SK-N-SH (cell line): ENCODE results near the gene ZFP36L1. TPM values are rescaled to one million over a fixed set of nuclear protein-coding genes. Genes with fewer than 3 reads are reported as not detected.

Experiments
- CTCF ChIA-PET: fragments of 300-600, 350-600 bp; formaldehyde crosslinking; extraction: SDS; loops from one replicate; lab custom pipeline; 2021; lab: Yijun Ruan, JAX
- POLR2A ChIA-PET: fragments of 350-600 bp; sonication (Branson Sonifier 250); formaldehyde crosslinking; extraction: SDS; loops from one replicate; lab custom pipeline; 2020; ENCODE audit warnings: antibody characterized with exemption, inconsistent platforms; lab: Yijun Ruan, JAX
- DNase-seq: peaks from one replicate; pipeline ENCODE4 v3.0.0; 2012
- H2AFZ ChIP-seq: fragments of 200-600 bp; sonication (generic); 2 replicates; pipeline ENCODE4 v1.8.1; 2016; ENCODE audit warnings: antibody characterized with exemption, mild to moderate bottlenecking, low read depth
- H3F3A ChIP-seq: fragments of 200-600 bp; sonication (generic); replicated peaks from 2 replicates; pipeline ENCODE3; 2016; ENCODE audit warnings: antibody characterized with exemption, mild to moderate bottlenecking; ENCODE audit not compliant: insufficient read depth
- H3K27ac ChIP-seq, 2 experiments: fragments of 200-500 bp in 1 of 2; fragments of 200-600 bp in 1 of 2; sonication (Bioruptor generic) in 1 of 2; sonication (generic), shearing (Covaris generic) in 1 of 2; 2 replicates each; pipeline versions ENCODE4 v1.5.1 to v1.6.1; 2014 to 2016; ENCODE audit warnings: low read depth in 2 of 2, inconsistent platforms in 1 of 2, low read length in 1 of 2, mild to moderate bottlenecking in 1 of 2, mixed read lengths in 1 of 2
- H3K27me3 ChIP-seq: fragments of 200-600 bp; sonication (generic), shearing (Covaris generic); 2 replicates; pipeline ENCODE4 v1.6.1; 2016; ENCODE audit warnings: mixed run types; ENCODE audit not compliant: insufficient read depth
- H3K36me3 ChIP-seq, 2 experiments: fragments of 200-500 bp in 1 of 2; fragments of 200-600 bp in 1 of 2; sonication (Bioruptor generic) in 1 of 2; sonication (generic) in 1 of 2; replicated peaks in 1 of 2; 2 replicates each; pipeline versions ENCODE3 to v1.5.1; 2014 to 2016; ENCODE audit warnings: low read length in 1 of 2, mild to moderate bottlenecking in 1 of 2; ENCODE audit not compliant: insufficient read depth in 2 of 2, control insufficient read depth in 1 of 2
- H3K4me1 ChIP-seq, 2 experiments: fragments of 200-500 bp in 1 of 2; fragments of 200-600 bp in 1 of 2; sonication (Bioruptor generic) in 1 of 2; sonication (generic), shearing (Covaris generic) in 1 of 2; 2 replicates each; pipeline versions ENCODE4 v1.5.1 to v1.6.1; 2014 to 2016; ENCODE audit warnings: low read depth in 1 of 2, low read length in 1 of 2, mixed run types in 1 of 2; ENCODE audit not compliant: insufficient read depth in 2 of 2, control insufficient read depth in 1 of 2
- H3K4me2 ChIP-seq: fragments of 200-600 bp; sonication (generic), shearing (Covaris generic); 2 replicates; pipeline ENCODE4 v1.6.1; 2017; ENCODE audit warnings: mixed run types
- H3K4me3 ChIP-seq, 2 experiments: fragments of 200-500 bp in 1 of 2; fragments of 200-600 bp in 1 of 2; sonication (Bioruptor generic) in 1 of 2; sonication (generic), shearing (Covaris generic) in 1 of 2; 2 replicates each; pipeline versions ENCODE4 v1.5.1 to v1.8.1; 2014 to 2016; ENCODE audit warnings: low read depth in 2 of 2, inconsistent platforms in 1 of 2, low read length in 1 of 2, mild to moderate bottlenecking in 1 of 2, mixed read lengths in 1 of 2, moderate library complexity in 1 of 2
- H3K79me2 ChIP-seq: fragments of 200-600 bp; sonication (generic); 2 replicates; pipeline ENCODE4 v1.8.1; 2017; ENCODE audit warnings: mild to moderate bottlenecking; ENCODE audit not compliant: insufficient read depth
- H3K9ac ChIP-seq: fragments of 200-600 bp; sonication (generic); 2 replicates; pipeline ENCODE4 v1.6.1; 2017; ENCODE audit warnings: mixed run types
- H3K9me2 ChIP-seq: fragments of 200-600 bp; sonication (generic); 2 replicates; pipeline ENCODE4 v1.6.1; 2017; ENCODE audit warnings: mixed run types
- H3K9me3 ChIP-seq: fragments of 200-600 bp; sonication (generic); 2 replicates; pipeline ENCODE4 v1.6.1; 2017; ENCODE audit warnings: mixed run types, mild to moderate bottlenecking, moderate library complexity
- H4K20me1 ChIP-seq: fragments of 200-600 bp; sonication (generic); 2 replicates; pipeline ENCODE4 v1.6.1; 2017; ENCODE audit warnings: mild to moderate bottlenecking, mixed run types; ENCODE audit not compliant: insufficient read depth
- CTCF ChIP-seq: fragments of 200-600 bp; sonication (generic); IDR thresholded peaks from 2 replicates; pipeline ENCODE4 v1.6.1; 2017; ENCODE audit warnings: antibody characterized with exemption, mild to moderate bottlenecking, moderate library complexity
- GABPA ChIP-seq: IDR thresholded peaks from 2 replicates; pipeline ENCODE4 v1.4.0; 2012; ENCODE audit warnings: low read depth, mild to moderate bottlenecking
- NRF1 ChIP-seq: IDR thresholded peaks from 2 replicates; pipeline ENCODE4 v1.6.1; 2012; ENCODE audit warnings: low read depth, mild to moderate bottlenecking, low read length
- PBX3 ChIP-seq: IDR thresholded peaks from 2 replicates; pipeline ENCODE4; 2012
- TAF1 ChIP-seq: IDR thresholded peaks from 2 replicates; pipeline ENCODE4 v1.6.1; 2012; ENCODE audit warnings: low read depth, mild to moderate bottlenecking, low read length, moderate library complexity, borderline replicate concordance
- USF1 ChIP-seq: IDR thresholded peaks from 2 replicates; pipeline ENCODE4 v1.4.0; 2012; ENCODE audit warnings: low read depth, borderline replicate concordance
- USF2 ChIP-seq: fragments of 150-350 bp; IDR thresholded peaks from 2 replicates; pipeline ENCODE4 v1.6.1; 2017; ENCODE audit warnings: antibody characterized with exemption, low read length, low read depth, borderline replicate concordance
- WGBS: methylation state at CpG from one replicate; pipeline ENCODE4 v1.1.6; 2017; ENCODE audit warnings: low lambda C conversion rate; 5-methylcytosine and 5-hydroxymethylcytosine counted together
- polyA plus RNA-seq, 3 experiments: library from polyadenylated mRNA; depleted of rRNA; stranded (reverse); fragments of >200 nt; gene quantifications; 2 replicates each; pipeline ENCODE4 v1.2.3, GENCODE V29; 2012

The ZFP36L1 gene
- polyA plus RNA-seq (2012; rRNA removed): 8.8 and 16.5 TPM in 2 replicates
- 8.1 and 13.9 TPM in 2 replicates for polyA plus RNA-seq (2012; cell fraction: cytosol; rRNA removed)
- 27.3 and 37.3 TPM in 2 replicates for polyA plus RNA-seq (2012; cell fraction: nucleus; rRNA removed)

- 0 out of 2 replicates have a peak within 1 kb of the TSS, but pooled peaks have one; percentile 49 for H2AFZ ChIP-seq
- H3F3A ChIP-seq: peaks cover 54% of the 10 kb centered on the region
- H3K79me2 ChIP-seq: peaks cover 25% of the 10 kb centered on the region
- H3K36me3 ChIP-seq: peaks cover 0 to 2% of the 10 kb centered on the region in 2 experiments
- ChIA-PET CTCF (interaction anchor here (0.6 kb wide), 2 partner anchors 22 to 350 kb away, joined by 3 to 5 read pairs; no protein-coding TSS in a partner anchor), POLR2A (no interaction called here)
- peaks cover 10 to 29% of the 10 kb centered on the region in 2 experiments for H3K4me1 ChIP-seq
- H4K20me1 ChIP-seq: no peaks in the 10 kb centered on the region
- H3K9ac ChIP-seq: peak within 1 kb of the TSS; percentile 98; the same call in 1 of the 2 replicates
- no peaks in the 10 kb centered on the region for H3K9me3 ChIP-seq
- no peaks in the 10 kb centered on the region for H3K27me3 ChIP-seq
- peak within 1 kb of the TSS; percentile 46 to 52; a peak in 3 of 4 replicates for H3K4me3 ChIP-seq
- H3K4me2 ChIP-seq: peak within 1 kb of the TSS; percentile 88; the same call in 1 of the 2 replicates
- H3K9me2 ChIP-seq: no peaks in the 10 kb centered on the region
- peak within 1 kb of the TSS; percentile 91 to 99 for H3K27ac ChIP-seq
- WGBS: 45% methylated on average over 51 of the region's 51 CpGs
- TF ChIP-seq CTCF (no peak), PBX3 (peak; percentile 58), NRF1 (peak; percentile 16; the same call in 1 of the 2 replicates), USF1 (no peak)
- DNase-seq: peak; percentile 58
Measured at GRCh38 chr14:68792979-68793733, at the start of gene ZFP36L1. Gene ZFP36L1, minus strand, starts transcription at chr14:68793067. Its CDS starts 129 bp downstream, at chr14:68792938.

- 87% methylated on average over 5 of the region's 5 CpGs for WGBS
- H3K36me3 ChIP-seq: peaks cover 0 to 31% of the 10 kb centered on the region in 2 experiments
- peaks cover 3% of the 10 kb centered on the region; the same call in 1 of the 2 replicates for H3K9me3 ChIP-seq
- H3K27ac ChIP-seq: no peak overlapping the region
- H4K20me1 ChIP-seq: no peaks in the 10 kb centered on the region
- H3K4me2 ChIP-seq: no peak overlapping the region
- peaks cover 23% of the 10 kb centered on the region for H3F3A ChIP-seq
- CTCF ChIA-PET: interaction anchor here (0.6 to 2.8 kb wide), 5 partner anchors 9 to 1005 kb away, joined by 3 to 27 read pairs (median 12); no protein-coding TSS in a partner anchor
- no peaks in the 10 kb centered on the region for H3K79me2 ChIP-seq
- no peaks in the 10 kb centered on the region for H3K9me2 ChIP-seq
- H3K27me3 ChIP-seq: no peaks in the 10 kb centered on the region
- H3K4me3 ChIP-seq: no peak overlapping the region
- POLR2A ChIA-PET: no interaction called here
- no peak for DNase-seq
- H3K4me1 ChIP-seq: peaks cover 0 to 4% of the 10 kb centered on the region in 2 experiments; a peak in 2 of 4 replicates
- H2AFZ ChIP-seq: no peak overlapping the region
- no peak overlapping the region for H3K9ac ChIP-seq
- no peak for TF ChIP-seq USF2
- no peak for TF ChIP-seq PBX3
- no peak for TF ChIP-seq TAF1
- no peak for TF ChIP-seq GABPA
Measured at GRCh38 chr14:68842298-68842697, 49.4 kb upstream of the ZFP36L1 start.
